LoVo (cell line): ENCODE data around the gene STK10.

ENCODE experiments used
- DNase-seq: peaks from one replicate; pipeline ENCODE4 v3.0.0-alpha.2; 2016; ENCODE audit warnings: low spot score

STK10 gene

DNA sequence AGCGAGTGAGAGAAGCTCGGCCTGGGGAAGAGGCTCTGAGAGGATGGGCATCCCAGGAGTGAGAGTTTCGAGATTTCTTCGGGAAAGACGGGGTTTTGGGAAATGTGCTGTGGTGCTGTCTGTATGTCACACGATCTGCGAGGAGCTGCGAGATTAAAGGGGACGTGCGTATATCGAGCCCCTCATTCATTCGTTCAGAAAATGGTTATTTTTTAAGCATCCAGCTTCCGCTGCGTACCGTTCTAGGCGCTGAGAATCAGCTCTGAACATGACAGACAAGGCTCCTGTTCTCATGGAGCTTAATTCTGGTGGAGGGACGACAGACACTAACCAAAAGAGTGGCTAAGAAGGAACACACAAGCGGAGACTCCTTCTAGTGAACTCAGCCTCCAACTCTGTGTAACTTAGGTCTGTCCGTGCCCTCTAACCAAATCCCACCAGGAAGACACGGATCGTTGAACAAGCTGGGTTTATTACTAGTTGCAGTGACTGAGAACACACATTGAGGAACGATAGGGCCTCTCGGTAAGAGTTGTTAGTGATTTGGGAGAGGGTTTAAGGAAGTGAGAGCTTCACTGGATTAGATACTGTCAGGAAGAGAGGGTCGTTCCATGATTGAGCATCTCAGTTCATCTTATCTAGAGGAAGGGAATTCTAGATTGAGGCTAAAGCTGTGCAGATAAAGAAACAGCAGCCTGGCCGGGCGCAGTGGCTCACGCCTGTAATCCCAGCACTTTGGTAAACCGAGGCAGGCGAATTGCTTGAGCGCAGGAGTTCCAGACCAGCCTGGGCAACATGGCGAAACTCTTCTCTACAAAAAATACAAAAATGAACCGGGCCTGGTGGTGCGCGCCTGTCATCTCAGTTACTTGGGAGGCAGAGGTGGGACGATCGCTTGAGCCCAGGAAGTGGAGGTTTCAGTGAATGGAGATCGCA lies 180.6 kb downstream of the STK10 start:
- DNase-seq, result peak; percentile 19

DNA sequence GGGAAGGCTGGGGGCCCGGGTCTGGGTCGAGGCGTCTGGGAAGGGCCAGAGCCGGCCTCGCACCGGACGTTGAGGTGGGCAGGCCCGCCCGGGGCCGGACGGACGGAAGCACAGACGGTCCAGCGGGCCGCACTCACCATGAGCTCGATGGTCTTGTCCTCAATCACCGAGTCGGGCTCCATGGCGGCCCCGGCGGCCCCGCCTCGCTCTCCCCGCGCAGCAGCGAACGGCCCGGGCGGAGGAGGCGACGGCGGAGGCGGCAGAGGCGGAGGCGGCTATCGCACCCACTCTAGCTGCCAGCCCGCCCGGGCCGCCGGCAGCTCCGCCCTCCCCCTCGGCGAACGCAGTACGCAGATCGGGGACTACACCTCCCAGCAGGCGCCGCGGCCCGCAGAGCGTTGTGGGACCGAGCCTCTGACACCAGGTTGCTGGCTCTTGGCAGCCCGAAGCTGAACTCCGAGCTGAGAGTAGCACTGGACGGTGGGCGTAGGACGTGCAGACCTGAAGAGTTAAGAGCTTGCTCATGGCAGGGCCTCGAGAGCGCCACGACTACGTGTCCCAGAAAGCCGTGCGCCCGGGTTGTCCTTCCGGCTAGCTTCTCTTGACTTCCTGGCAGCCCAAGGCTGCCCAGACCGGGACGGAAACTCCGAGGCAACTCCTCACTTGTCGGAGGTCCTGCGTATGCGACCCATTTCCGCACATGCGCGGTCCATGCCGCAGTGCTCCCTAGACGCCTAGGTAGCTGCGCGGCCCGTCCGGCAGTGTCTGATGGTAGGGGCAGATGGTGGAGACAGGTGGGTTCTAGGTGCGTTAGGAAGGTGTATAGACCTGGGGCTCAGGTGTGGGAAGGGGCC lies 181.5 kb downstream of the STK10 start, which contains the start of gene FBXW11:
Gene FBXW11 (minus strand): TSS at position 318 of the 854 bp plus-strand sequence. CDS start 136 bp downstream, at position 182.
- DNase-seq, result peak; percentile 99

GRCh38 chr5:172005708-172006320 lies 182.2 kb downstream of the STK10 start:
- DNase-seq, result no peak

GRCh38 chr5:172004824-172005237 lies 183.2 kb downstream of the STK10 start:
- no peak for DNase-seq

DNA sequence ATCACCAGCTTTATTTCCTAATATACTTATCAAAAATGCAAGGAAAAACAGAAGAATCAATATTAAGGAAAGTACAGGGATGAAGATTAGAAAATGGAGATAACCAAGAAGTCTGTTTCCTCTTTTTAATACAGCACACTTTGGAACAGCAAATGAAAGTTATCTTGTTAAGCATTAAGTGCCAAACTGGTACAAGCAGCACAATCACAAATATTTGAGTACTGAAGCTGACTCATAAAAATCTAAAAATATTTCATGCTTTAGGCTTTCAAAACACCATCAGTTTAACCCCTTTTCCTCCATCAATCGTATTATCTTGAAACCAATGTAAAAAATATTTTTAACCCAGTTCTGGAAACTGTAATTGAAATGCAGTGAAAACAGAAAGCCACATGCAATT lies 184.3 kb downstream of the STK10 start:
- no peak for DNase-seq

DNA sequence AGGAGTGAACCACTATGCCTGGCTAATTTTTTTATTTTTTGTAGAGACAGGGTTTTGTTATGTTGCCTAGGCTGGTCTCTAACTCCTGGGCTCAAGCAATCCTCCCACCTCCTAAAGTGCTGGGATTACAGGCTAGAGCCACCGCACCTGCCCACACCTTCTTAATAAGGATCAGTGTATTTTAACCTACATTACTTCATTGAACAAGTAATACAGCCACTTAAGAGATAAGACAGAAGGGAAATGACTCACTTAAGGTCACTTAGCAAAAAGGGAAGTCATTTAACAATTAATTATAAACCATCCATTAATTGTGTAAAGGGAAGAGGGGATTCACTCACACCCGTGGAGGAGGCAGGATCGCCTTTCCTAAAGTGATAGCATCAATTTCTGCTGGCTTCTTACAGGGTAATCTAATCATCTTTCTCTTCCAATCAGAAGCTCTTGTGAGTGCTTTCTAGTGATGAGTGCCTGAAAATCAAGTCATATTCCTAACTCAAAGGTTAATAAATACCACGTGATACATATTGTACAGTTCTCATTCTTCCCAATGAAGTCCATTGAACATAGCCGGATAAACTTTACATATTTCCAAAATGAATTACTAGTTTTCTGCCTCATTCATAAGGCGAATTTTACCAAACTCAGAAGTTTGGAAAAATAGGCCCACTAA lies 185.0 kb downstream of the STK10 start:
- DNase-seq, result no peak

DNA sequence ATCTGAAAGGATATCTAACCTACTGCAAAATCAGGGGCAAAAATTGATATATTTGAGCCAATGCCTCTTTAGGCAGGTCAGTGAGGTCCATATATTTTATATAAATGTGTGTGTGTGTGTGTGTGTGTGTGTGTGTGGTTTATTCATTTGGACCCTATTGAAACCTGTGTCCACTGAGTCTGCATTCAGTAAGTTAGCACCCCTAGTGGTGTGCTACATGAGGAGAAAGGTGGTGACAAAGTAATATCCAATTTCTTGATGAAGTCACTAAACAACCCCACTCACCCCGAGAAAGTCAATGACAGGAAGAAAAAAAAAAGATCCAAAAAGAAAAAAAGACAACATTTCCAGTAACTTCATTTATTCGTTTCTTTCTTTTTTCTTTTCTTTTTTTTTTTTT lies 185.7 kb downstream of the STK10 start:
- peak; percentile 32 for DNase-seq

- no peak for DNase-seq
Observed at GRCh38 chr5:171999877-172000276, 188.1 kb downstream of the STK10 start.

- DNase-seq, result no peak
Observed at GRCh38 chr5:171999100-171999499, 188.9 kb downstream of the STK10 start.

- no peak for DNase-seq
Observed at GRCh38 chr5:171997011-171997410, 191.0 kb downstream of the STK10 start.

DNA sequence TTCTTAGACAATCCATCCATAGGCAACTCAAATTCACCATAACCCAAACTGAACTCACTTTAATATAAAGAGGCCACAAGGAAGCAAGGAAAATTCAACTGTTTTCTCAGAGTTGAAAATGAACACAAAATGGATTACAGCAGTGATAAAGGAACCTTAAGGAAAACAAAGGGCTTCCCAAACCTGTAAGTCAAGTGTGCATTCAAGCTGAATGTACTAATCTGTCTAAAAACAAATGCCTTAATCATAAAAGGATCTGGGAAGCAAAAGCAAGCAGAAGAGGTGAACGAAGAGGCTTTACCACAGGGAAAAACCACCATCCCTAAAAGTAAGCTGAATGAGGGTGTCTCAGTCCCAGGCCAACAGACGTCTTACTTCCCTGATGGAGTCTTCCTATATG lies 195.2 kb downstream of the STK10 start:
- no peak for DNase-seq

DNA sequence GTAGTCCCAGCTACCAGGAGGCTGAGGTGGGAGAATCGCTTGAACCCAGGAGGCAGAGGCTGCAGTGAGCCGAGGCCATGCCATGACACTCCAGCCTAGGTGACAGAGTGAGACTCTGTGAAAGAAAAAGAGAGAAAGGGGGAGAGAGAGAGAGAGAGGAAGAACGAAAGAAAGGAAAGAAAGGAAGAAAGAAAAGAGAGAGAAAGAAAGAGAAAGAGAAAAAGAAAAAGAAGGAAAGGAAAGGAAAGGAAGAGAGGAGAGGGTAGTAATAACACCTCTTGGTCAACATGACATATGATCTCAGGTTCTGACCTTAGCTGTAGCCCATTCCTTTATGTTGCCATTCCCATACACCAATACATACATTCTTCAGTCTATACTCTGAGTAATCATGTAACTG lies 195.7 kb downstream of the STK10 start:
- DNase-seq, result no peak
